Muscle layer of colon (tissue), 2 donors: ENCODE data around the gene DNAJC6.
"Not testable (repeated sequence)": the region's sequence is repeated elsewhere in the genome, so short reads cannot be mapped to it uniquely, and the experiment has no call there.

Experiments
- H3K27ac ChIP-seq: one replicate; pipeline ENCODE4 v1.7.0; 2013; ENCODE audit warnings: low read depth, mild to moderate bottlenecking, low read length, moderate library complexity
- H3K27me3 ChIP-seq, 2 donors: one replicate each; pipeline ENCODE4 v1.7.0; 2013; ENCODE audit warnings: low read length in 2 of 2, mild to moderate bottlenecking in 2 of 2; ENCODE audit not compliant: insufficient read depth in 2 of 2, control insufficient read depth in 1 of 2
- H3K36me3 ChIP-seq: one replicate; pipeline ENCODE4 v1.7.0; 2013; ENCODE audit warnings: mild to moderate bottlenecking, low read length; ENCODE audit not compliant: insufficient read depth
- H3K4me1 ChIP-seq: one replicate; pipeline ENCODE4 v1.7.0; 2013; ENCODE audit warnings: mild to moderate bottlenecking, low read length; ENCODE audit not compliant: insufficient read depth
- H3K4me3 ChIP-seq, 2 donors: one replicate each; pipeline ENCODE4 v1.7.0; 2013; ENCODE audit warnings: low read length in 2 of 2, low read depth in 1 of 2, mild to moderate bottlenecking in 1 of 2, moderate library complexity in 1 of 2
- H3K9ac ChIP-seq: one replicate; pipeline ENCODE4 v1.7.0; 2013; ENCODE audit warnings: low read length
- H3K9me3 ChIP-seq: one replicate; pipeline ENCODE4 v1.7.0; 2013; ENCODE audit warnings: mild to moderate bottlenecking, low read length
- donor health status: abdominal sarcoma.
- donor health status: Adenocarcinoma of cecum.

Gene DNAJC6

DNA sequence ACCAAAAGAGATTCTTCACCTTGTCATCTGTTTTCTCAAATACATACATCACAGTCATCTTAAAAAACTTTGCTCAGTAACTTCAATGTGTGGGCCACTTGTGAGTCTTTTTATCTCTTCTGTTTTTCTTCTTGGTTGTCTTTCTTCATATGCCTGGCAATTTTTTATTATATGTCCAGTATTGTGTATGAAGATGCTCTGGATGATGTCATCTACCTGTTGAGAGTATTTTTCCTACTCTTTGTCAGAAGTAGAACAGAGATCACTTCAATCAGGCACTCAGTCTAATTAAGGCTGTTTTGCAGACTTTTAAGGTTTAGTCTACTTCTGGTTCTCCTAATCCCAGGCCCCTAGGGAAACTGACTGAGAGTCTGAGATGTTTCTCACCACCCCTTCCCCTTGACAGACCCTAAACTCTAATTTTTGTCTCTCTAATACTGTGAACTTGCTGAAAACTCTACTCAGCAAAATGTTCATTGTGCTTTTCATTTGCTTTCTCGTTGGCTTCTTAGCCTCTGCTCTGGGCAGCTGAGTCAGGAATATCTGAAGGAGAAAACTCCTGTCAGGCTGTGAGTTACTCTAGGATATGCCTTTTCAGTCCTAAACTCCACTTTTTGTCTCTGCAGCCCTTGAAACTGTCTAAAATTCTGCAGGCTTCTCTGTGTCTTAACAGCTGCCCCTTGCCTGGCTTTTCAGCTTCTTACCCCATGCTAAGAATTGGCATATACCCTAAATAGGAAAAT is 33.0 kb upstream of the DNAJC6 start:
- Histone ChIP-seq H3K9me3 (no peaks in the 10 kb centered on the region), H3K27ac (no peak overlapping the region), H3K9ac (no peak overlapping the region), H3K27me3 (no peaks in the 10 kb centered on the region), H3K36me3 (no peaks in the 10 kb centered on the region), H3K4me1 (no peaks in the 10 kb centered on the region), H3K4me3 (no peak overlapping the region)

DNA sequence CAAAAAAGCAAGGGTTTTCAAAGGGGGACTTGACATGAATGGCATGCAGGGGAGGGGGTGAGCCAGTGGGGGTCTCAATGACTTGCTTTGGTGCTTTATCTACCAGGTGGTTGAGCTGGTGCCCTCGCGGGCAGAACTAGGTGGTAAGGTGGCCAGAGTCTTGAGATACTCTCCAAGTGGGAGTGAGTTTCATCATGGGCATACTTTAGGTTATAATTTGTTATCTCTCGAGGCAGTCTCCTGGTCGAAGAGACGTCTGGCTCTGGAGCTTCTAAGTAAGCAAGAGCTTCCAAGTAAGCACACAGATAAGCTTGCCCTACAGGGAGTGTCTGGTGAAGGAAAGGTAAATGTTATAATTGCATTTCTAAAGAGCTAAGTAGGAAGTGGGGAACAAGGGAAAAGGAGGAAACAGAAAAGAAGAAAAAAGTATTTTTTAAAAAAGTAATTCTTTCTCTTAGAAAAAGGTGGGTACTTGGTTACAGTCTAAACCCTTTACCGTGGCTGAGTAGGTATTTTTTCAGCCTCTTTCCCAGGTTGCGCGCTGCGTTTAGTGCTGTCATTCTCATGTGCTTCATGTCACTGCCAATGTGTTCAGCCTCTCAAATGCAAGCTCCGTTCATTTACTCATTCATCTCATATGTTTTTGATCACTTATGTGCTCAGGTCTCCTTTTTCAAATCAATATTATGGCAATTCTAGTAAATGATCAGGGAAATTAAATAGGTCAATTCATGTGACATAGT is 31.6 kb upstream of the DNAJC6 start:
- Histone ChIP-seq H3K4me3 (no peak overlapping the region), H3K9ac (no peak overlapping the region), H3K27ac (no peak overlapping the region), H3K36me3 (no peaks in the 10 kb centered on the region), H3K4me1 (no peaks in the 10 kb centered on the region), H3K9me3 (no peaks in the 10 kb centered on the region), H3K27me3 (no peaks in the 10 kb centered on the region)

DNA sequence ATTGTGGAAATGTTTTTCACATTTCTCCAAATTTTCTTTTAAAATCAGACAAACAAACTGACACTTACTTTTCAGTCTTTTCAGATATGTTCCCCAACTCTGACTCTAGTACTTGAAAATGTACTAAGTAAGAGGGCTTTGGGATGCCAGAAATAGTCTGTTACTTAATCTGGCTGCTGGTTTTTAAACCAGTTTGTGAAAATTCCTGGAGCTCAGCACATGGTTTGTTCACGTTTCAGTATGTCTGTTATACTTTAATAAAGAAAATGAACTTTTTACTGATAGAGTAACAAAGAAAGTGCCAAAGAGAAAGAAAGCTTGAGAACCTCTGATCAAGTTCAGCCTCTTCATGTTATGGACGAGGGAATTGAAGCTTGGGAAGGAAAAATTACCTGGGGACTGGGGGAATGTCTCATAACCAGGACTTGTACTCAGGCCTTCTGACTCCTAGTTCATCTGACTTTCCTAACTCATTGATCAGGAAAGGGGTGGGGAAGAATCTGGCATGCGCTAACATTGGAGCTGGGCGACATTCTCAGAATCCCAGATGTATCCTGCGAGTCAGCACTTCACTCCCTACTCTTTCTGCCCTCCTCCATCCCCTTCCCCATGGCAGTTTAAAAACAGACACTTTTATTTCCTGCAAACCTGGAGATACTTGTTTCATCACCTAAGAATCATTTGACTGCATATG is 30.8 kb upstream of the DNAJC6 start:
- Histone ChIP-seq H3K27ac (no peak overlapping the region), H3K4me3 (no peak overlapping the region), H3K9me3 (no peaks in the 10 kb centered on the region), H3K27me3 (no peaks in the 10 kb centered on the region), H3K36me3 (no peaks in the 10 kb centered on the region), H3K9ac (no peak overlapping the region), H3K4me1 (no peaks in the 10 kb centered on the region)

DNA sequence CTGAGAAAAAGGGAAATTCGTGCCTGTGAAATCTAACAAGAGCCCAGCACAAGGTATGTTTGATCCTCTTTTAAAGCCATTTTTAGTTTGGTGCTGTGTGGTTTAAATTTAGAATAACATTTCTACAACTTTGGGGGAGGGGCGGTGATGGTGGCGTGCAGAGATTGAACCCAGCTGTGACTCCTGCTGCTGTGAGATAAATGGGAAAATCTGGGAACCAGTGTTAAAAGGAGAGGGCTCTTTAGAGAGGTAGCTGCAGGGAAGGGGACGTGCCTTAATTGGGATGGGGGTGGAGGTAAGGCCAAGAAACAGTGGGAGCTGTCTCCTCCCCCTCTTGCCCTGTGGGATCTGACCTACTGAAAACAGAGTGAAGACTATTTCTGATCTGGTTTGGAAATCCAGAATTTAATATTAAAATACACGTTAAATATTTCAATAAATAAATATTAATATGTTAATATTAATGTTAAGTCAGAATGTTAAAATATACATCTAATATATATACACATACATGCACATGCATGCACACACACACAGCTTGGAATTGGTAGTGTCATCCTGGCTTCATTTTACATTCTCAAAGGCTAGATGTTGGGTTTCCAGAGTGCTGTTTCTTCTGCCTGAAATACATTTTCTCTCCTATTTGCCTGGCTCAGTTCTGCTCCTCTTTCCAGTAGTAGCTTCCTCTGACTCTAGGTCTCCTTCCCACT is 30.1 kb upstream of the DNAJC6 start:
- no peaks in the 10 kb centered on the region for H3K27me3 ChIP-seq
- no peak overlapping the region for H3K9ac ChIP-seq
- no peaks in the 10 kb centered on the region for H3K9me3 ChIP-seq
- no peak overlapping the region for H3K27ac ChIP-seq
- H3K36me3 ChIP-seq: no peaks in the 10 kb centered on the region
- H3K4me3 ChIP-seq: no peak overlapping the region
- no peaks in the 10 kb centered on the region for H3K4me1 ChIP-seq

DNA sequence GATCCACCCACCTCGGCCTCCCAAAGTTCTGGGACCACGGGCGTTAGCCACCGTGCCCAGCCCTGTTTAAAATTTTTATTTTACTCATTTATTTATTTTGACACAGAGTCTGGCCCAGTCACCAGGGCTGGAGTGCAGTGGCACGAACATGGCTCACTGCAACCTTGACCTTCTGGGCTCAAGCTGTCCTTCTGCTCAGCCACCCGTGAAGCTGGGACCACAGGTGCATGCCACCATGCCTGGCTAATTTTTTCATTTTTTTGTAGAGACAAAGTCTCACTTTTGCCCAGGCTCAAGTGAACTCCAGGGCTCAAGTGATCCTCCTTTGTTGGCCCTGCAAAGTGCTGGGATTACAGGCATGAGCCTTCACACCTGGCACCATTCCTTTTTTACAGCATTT is 27.5 kb upstream of the DNAJC6 start:
- no peaks in the 10 kb centered on the region for H3K27me3 ChIP-seq
- no peaks in the 10 kb centered on the region for H3K4me1 ChIP-seq
- H3K36me3 ChIP-seq: no peaks in the 10 kb centered on the region
- H3K27ac ChIP-seq: no peak overlapping the region
- H3K9ac ChIP-seq: no peak overlapping the region
- H3K4me3 ChIP-seq: no peak overlapping the region
- no peaks in the 10 kb centered on the region for H3K9me3 ChIP-seq

DNA sequence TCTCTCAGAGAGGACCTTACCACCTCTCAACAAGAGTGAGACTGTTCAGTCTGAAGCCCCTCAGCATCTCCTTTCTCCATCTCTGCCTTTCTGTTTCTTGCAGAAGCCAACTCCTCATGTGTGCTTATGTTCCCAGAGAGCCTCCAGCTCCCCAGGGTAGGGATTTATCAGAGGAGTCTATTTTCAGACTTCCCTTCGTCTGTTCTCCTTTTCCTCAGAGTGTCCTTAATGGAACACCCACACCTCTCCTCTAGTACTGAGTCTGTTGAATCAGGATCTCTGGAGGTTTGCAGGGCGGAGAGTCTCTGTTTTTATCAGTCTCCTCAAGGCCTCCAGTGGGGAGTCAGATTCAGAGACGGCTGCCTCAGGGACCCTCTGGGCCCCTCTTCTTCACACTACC is 25.1 kb upstream of the DNAJC6 start:
- H3K36me3 ChIP-seq: no peaks in the 10 kb centered on the region
- no peaks in the 10 kb centered on the region for H3K9me3 ChIP-seq
- no peak overlapping the region for H3K27ac ChIP-seq
- H3K27me3 ChIP-seq: no peaks in the 10 kb centered on the region
- H3K9ac ChIP-seq: no peak overlapping the region
- H3K4me1 ChIP-seq: no peaks in the 10 kb centered on the region
- no peak overlapping the region for H3K4me3 ChIP-seq

DNA sequence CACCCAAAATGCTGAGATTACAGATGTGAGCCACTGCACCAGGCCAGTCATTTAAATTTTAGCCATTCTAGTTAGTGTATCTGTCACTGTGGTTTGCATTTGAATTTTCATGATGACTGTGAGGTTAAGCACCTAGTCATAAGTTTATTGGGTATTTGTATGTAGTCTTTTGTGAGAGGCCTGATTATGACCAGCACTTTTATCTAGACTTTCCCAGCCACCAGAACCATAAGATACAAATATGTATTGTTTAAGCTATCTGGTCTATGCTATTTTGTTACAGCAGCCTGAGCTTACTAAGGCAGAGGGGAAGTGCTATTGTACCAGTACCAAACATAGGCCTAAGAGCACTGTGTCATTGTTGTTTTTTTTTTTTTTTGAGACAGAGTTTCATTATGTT is 19.9 kb upstream of the DNAJC6 start:
- H3K27me3 ChIP-seq: no peaks in the 10 kb centered on the region
- no peaks in the 10 kb centered on the region for H3K9me3 ChIP-seq
- no peak overlapping the region for H3K4me3 ChIP-seq
- no peak overlapping the region for H3K27ac ChIP-seq
- no peaks in the 10 kb centered on the region for H3K36me3 ChIP-seq
- H3K9ac ChIP-seq: no peak overlapping the region
- no peaks in the 10 kb centered on the region for H3K4me1 ChIP-seq

DNA sequence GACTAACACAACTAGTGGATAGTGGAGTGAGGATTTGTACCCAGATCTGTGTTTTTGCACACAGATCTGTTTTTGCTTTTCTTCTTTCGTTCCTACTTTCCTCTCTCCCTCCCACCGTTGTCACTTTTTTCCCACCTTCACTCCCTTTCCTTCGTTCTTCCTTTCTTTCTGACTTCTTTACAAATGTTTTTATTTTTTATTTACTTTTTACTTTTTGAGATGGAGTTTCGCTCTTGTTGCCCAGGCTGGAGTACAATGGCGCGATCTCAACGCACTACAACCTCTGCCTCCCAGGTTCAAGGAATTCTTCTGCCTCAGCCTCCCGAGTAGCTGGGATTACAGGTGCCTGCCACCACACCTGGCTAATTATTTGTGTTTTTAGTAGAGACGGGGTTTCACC is 17.5 kb upstream of the DNAJC6 start:
- H3K27ac ChIP-seq, H3K4me3 ChIP-seq, H3K4me1 ChIP-seq, H3K27me3 ChIP-seq, H3K9me3 ChIP-seq, H3K36me3 ChIP-seq, H3K9ac ChIP-seq: not testable (repeated sequence)

DNA sequence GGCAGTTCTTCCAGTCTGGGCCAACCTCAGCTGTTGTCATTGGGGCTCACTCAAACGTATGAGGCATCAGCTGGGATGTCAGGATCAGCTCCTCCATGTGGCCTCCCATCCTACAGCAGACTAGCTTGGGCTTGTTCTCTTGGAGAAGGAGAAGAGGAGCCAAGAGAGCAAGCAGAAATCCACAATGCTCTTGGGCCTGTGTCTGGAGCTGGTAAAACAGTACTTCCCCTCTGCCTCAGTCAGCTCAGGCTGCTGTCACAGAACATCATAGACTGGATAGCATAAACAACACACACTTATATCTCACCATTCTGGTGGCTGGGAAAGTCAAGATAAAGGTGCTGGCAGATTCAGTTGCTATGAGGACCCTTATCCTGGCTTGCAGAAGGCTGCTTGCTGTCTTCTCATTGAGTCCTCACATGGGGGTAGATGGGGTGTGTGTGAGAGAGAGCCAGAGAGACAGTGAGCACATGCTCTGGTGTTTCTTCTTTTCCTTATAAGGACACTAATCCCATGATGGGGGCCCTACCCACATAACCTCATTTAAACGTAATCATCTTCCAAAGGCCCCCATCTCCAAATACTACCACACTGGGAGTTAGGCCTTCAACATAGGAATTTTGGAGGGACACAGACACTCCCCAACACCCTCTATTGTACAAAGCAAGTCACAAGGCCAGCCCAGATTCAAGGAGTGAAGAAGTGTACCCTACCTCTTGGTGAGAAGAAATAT is 16.3 kb upstream of the DNAJC6 start:
- no peak overlapping the region for H3K9ac ChIP-seq
- no peak overlapping the region for H3K4me3 ChIP-seq
- no peaks in the 10 kb centered on the region for H3K36me3 ChIP-seq
- no peaks in the 10 kb centered on the region for H3K4me1 ChIP-seq
- H3K9me3 ChIP-seq: no peaks in the 10 kb centered on the region
- H3K27me3 ChIP-seq: no peaks in the 10 kb centered on the region
- H3K27ac ChIP-seq: no peak overlapping the region

DNA sequence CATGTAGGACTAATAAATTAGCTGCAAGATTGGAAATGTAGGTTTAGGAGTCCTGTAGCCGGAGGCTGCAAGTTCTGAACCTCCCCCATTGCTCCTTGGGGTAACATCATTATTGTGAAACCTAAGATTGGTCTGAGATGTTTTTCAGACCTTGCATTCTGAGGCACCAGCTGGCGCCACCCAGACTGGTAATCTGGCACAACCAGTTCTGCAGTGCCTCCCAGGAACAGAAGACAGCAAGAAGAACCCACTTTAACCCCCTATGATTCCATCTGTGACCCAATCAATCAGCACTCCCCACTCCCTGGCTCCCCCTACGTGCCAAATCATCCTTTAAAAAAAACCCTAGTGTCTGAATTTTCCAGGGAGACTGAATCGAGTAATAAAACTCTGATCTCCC is 11.6 kb upstream of the DNAJC6 start:
- Histone ChIP-seq H3K9ac (no peak overlapping the region), H3K9me3 (no peaks in the 10 kb centered on the region), H3K27ac (no peak overlapping the region), H3K4me3 (no peak overlapping the region), H3K36me3 (no peaks in the 10 kb centered on the region), H3K27me3 (no peaks in the 10 kb centered on the region), H3K4me1 (no peaks in the 10 kb centered on the region)

DNA sequence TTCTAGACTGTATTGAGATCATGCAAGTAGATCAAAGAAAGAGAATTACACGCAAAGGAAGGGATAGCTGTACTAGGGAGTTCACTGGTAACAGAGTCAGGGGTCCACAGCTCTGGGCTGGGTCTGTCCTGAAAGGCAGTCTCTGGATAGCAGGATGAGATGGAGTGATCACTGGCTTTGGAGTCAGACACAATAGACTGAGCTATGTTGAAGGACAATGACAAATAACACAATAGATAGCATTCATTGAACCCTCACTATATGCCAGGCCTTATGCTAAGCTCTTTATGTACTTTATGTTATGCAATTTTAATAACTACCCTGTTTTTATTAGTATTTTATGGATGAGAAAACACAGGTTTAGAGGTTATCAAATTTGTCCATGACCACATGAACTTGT is 10.0 kb upstream of the DNAJC6 start:
- Histone ChIP-seq H3K27me3 (no peaks in the 10 kb centered on the region), H3K4me1 (no peaks in the 10 kb centered on the region), H3K9me3 (no peaks in the 10 kb centered on the region), H3K27ac (no peak overlapping the region), H3K9ac (no peak overlapping the region), H3K4me3 (no peak overlapping the region), H3K36me3 (no peaks in the 10 kb centered on the region)
